ENCODE measurements around the gene ACTL7B.

The ACTL7B gene

GRCh38 chr9:108854641-108855528, 901 bp downstream of the ACTL7B start:
- no peaks in the 10 kb centered on the region for H3K9me3 ChIP-seq (ENCODE audit: insufficient read depth, low read length, severe bottlenecking)
- no peaks in the 10 kb centered on the region for H4K20me1 ChIP-seq (ENCODE audit: insufficient read depth, low read length)
- ATAC-seq (ENCODE audit: insufficient read depth, low read depth) (no peak), DNase-seq (no peak)
- H3K27me3 ChIP-seq (ENCODE audit: insufficient read depth, low read length, poor library complexity) = no peaks in the 10 kb centered on the region
- no peak for TF ChIP-seq EZH2 (IDR thresholded peaks at IDR 0.05; ENCODE audit: borderline replicate concordance, low read depth, low read length, severe bottlenecking)
- TF ChIP-seq CTCF (IDR thresholded peaks at IDR 0.05; ENCODE audit: borderline replicate concordance, extremely low read depth, low read length, poor library complexity, severe bottlenecking) = no peak
- no peaks in the 10 kb centered on the region for H3K36me3 ChIP-seq (ENCODE audit: insufficient read depth, low read length)
- H3K4me2 ChIP-seq (ENCODE audit: insufficient read depth, low read length) = no peak overlapping the region
- H3K4me3 ChIP-seq (ENCODE audit: low read depth in 1 of 2, low read length in 2 of 2) = no peak overlapping the region
- no peaks in the 10 kb centered on the region for H3K79me2 ChIP-seq (ENCODE audit: insufficient read depth, low read length)
- no peak overlapping the region for H3K27ac ChIP-seq (ENCODE audit: low read length)
- H2AFZ ChIP-seq (ENCODE audit: low read depth, low read length) = no peak overlapping the region
- H3K9ac ChIP-seq (ENCODE audit: low read depth, low read length) = no peak overlapping the region
- H3K4me1 ChIP-seq (ENCODE audit: insufficient read depth, low read length) = no peaks in the 10 kb centered on the region

DNA sequence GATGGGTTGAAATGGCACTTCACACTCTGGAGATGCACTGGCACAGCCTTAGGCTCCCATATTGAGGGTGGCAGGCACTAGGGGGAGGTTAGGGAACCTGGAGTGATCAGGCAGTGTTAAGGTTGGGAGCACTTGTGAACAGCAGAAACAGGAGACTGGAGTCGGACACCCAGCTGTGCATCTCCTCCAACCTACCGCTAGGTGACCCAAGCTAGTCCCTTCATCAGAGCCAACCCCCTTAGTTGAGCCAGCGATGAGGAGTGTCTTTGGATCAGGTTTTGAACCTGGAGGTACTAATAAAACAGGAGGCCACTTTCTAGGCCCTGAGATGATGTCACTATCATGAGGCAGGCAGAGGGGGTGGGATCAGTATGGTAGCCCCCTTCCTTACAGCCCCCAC, 1.7 kb downstream of the ACTL7B start:
- Histone ChIP-seq H3K4me2 (ENCODE audit: insufficient read depth, low read length) (no peak overlapping the region), H3K9ac (ENCODE audit: low read depth, low read length) (no peak overlapping the region), H3K4me3 (ENCODE audit: low read depth in 1 of 2, low read length in 2 of 2) (no peak overlapping the region), H4K20me1 (ENCODE audit: insufficient read depth, low read length) (no peaks in the 10 kb centered on the region), H3K27me3 (ENCODE audit: insufficient read depth, low read length, poor library complexity) (no peaks in the 10 kb centered on the region), H3K79me2 (ENCODE audit: insufficient read depth, low read length) (no peaks in the 10 kb centered on the region), H3K36me3 (ENCODE audit: insufficient read depth, low read length) (no peaks in the 10 kb centered on the region), H3K4me1 (ENCODE audit: insufficient read depth, low read length) (no peaks in the 10 kb centered on the region), H3K27ac (ENCODE audit: low read length) (no peak overlapping the region), H3K9me3 (ENCODE audit: insufficient read depth, low read length, severe bottlenecking) (no peaks in the 10 kb centered on the region), H2AFZ (ENCODE audit: low read depth, low read length) (no peak overlapping the region)
- DNase-seq (no peak), ATAC-seq (ENCODE audit: insufficient read depth, low read depth) (no peak)
- no peak for TF ChIP-seq CTCF (IDR thresholded peaks at IDR 0.05; ENCODE audit: borderline replicate concordance, extremely low read depth, low read length, poor library complexity, severe bottlenecking)
- no peak for TF ChIP-seq EZH2 (IDR thresholded peaks at IDR 0.05; ENCODE audit: borderline replicate concordance, low read depth, low read length, severe bottlenecking)

DNA sequence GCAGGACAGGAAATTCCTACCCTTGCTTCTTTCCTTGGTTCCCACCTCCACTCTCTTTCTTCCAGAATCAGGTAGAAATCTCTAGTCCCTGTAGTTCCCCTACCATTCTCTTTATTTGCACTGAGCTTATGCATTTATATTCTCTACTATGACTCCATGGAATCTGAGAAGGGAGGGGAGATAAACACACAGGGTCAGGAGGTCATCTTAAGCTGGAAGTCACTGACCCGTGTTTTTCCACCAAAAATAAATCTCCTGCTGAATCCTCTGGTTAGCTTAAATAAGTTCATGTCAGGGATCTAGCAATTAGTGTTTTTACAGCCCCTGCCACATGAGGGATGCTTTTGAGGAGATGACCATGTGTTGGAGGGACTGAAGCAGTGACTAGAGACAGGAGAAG, 3.7 kb downstream of the ACTL7B start:
- Histone ChIP-seq H2AFZ (ENCODE audit: low read depth, low read length) (no peak overlapping the region), H3K27me3 (ENCODE audit: insufficient read depth, low read length, poor library complexity) (no peaks in the 10 kb centered on the region), H4K20me1 (ENCODE audit: insufficient read depth, low read length) (no peaks in the 10 kb centered on the region), H3K4me1 (ENCODE audit: insufficient read depth, low read length) (no peaks in the 10 kb centered on the region), H3K79me2 (ENCODE audit: insufficient read depth, low read length) (no peaks in the 10 kb centered on the region), H3K4me3 (ENCODE audit: low read depth in 1 of 2, low read length in 2 of 2) (no peak overlapping the region), H3K9me3 (ENCODE audit: insufficient read depth, low read length, severe bottlenecking) (no peaks in the 10 kb centered on the region), H3K9ac (ENCODE audit: low read depth, low read length) (no peak overlapping the region), H3K36me3 (ENCODE audit: insufficient read depth, low read length) (no peaks in the 10 kb centered on the region), H3K27ac (ENCODE audit: low read length) (no peak overlapping the region), H3K4me2 (ENCODE audit: insufficient read depth, low read length) (no peak overlapping the region)
- DNase-seq = no peak
- no peak for TF ChIP-seq CTCF (IDR thresholded peaks at IDR 0.05; ENCODE audit: borderline replicate concordance, extremely low read depth, low read length, poor library complexity, severe bottlenecking)
- no peak for TF ChIP-seq EZH2 (IDR thresholded peaks at IDR 0.05; ENCODE audit: borderline replicate concordance, low read depth, low read length, severe bottlenecking)
- no peak for ATAC-seq (ENCODE audit: insufficient read depth, low read depth)
